ENCODE data around the gene KLHL1. TPM values are rescaled to one million over a fixed set of nuclear protein-coding genes. Genes with fewer than 3 reads are reported as not detected.

The KLHL1 gene
- polyA plus RNA-seq, 1 experiment = not detected

GRCh38 chr13:70107498-70108281 lies 562 bp downstream of the KLHL1 start, which contains the start of gene ATXN8OS:
ATXN8OS (plus strand) TSS chr13:70107826.
- Histone ChIP-seq H3K4me3 (ENCODE audit: low read depth, low read length) (no peak within 1 kb of the TSS), H3K9me3 (ENCODE audit: control insufficient read depth, insufficient read depth, low read length) (peaks cover 16% of the 10 kb centered on the region), H3K27ac (ENCODE audit: low read depth, low read length) (no peak within 1 kb of the TSS), H3K27me3 (ENCODE audit: control insufficient read depth, insufficient read depth, low read length) (no peaks in the 10 kb centered on the region)
- TF ChIP-seq CTCF (IDR thresholded peaks at IDR 0.05; ENCODE audit: low read depth, low read length) = no peak
- ChIA-PET POLR2A (no interaction called here), CTCF (no interaction called here)
- DNase-seq (ENCODE audit: low read depth, low spot score) = no peak

- no peak for DNase-seq (ENCODE audit: low read depth, low spot score)
- no peak for TF ChIP-seq CTCF (IDR thresholded peaks at IDR 0.05; ENCODE audit: low read depth, low read length)
- Histone ChIP-seq H3K4me3 (ENCODE audit: low read depth, low read length) (no peak overlapping the region), H3K9me3 (ENCODE audit: control insufficient read depth, insufficient read depth, low read length) (peaks cover 16% of the 10 kb centered on the region), H3K27me3 (ENCODE audit: control insufficient read depth, insufficient read depth, low read length) (no peaks in the 10 kb centered on the region), H3K27ac (ENCODE audit: low read depth, low read length) (no peak overlapping the region)
- CTCF ChIA-PET = no interaction called here
- POLR2A ChIA-PET = no interaction called here
Measured at GRCh38 chr13:70107125-70107497, 1.1 kb downstream of the KLHL1 start.

- DNase-seq (ENCODE audit: low read depth, low spot score) = no peak
- H3K27me3 ChIP-seq (ENCODE audit: control insufficient read depth, insufficient read depth, low read length) = no peaks in the 10 kb centered on the region
- H3K27ac ChIP-seq (ENCODE audit: low read depth, low read length) = no peak overlapping the region
- no peak for TF ChIP-seq CTCF (IDR thresholded peaks at IDR 0.05; ENCODE audit: low read depth, low read length)
- no peak overlapping the region for H3K4me3 ChIP-seq (ENCODE audit: low read depth, low read length)
- ChIA-PET CTCF (no interaction called here), POLR2A (no interaction called here)
- peaks cover 16% of the 10 kb centered on the region for H3K9me3 ChIP-seq (ENCODE audit: control insufficient read depth, insufficient read depth, low read length)
Measured at GRCh38 chr13:70104481-70104880, 3.8 kb downstream of the KLHL1 start.

DNA sequence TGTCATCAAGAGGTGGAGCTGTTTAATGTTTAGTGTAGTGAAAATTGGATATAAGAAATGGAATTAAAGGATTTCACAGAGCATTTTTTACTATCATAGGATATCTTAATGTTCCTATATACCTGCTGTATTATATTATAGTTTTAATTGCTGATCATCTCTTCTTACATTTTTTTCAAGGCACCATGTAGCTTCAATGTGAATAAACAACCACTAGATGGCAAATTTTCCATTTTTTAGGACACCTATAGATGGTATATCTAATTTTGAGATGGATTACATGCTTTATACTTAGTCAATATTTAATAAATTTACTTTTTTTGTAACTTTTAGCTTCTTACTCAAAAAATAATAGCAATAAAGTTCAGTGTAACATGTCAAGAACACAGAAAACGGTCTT lies 9.6 kb downstream of the KLHL1 start:
- POLR2A ChIA-PET = no interaction called here
- no peak for DNase-seq (ENCODE audit: low read depth, low spot score)

More for the DNA sequence above, 9.6 kb downstream of the KLHL1 start:
- CTCF ChIA-PET = no interaction called here
- Histone ChIP-seq H3K9me3 (ENCODE audit: control insufficient read depth, insufficient read depth, low read length) (peaks cover 2% of the 10 kb centered on the region; the same call in 1 of the 2 replicates), H3K27ac (ENCODE audit: low read depth, low read length) (no peak overlapping the region), H3K4me3 (ENCODE audit: low read depth, low read length) (no peak overlapping the region), H3K27me3 (ENCODE audit: control insufficient read depth, insufficient read depth, low read length) (no peaks in the 10 kb centered on the region)
- no peak for TF ChIP-seq CTCF (IDR thresholded peaks at IDR 0.05; ENCODE audit: low read depth, low read length)
